Measurements from ENCODE around the gene FAIM2.

DNA sequence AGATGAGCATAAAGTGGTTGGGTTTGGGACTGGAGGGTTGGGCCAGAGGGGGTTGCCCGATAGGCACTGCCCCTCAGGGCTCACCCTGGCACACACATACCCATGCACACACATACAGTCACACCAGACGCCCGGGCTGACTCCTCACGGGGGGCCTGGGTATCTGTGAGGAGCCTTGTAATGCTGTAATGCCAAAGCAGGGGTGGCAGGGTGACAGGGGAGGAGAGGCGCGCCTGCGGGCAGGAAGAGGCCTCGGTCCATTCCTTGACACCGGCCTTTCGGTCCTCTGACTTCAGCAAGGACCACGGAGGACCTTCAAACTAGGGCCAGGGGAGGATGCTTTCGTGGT lies 375 bp downstream of the FAIM2 start:
- no peak for TF ChIP-seq CTCF (conservative IDR thresholded peaks at IDR 0.05 in 1 of 2, IDR thresholded peaks at IDR 0.05 in 1 of 2; ENCODE audit: extremely low read depth in 1 of 2, insufficient read depth in 1 of 2, low read depth in 1 of 2, low read length in 2 of 2)
- no peak for TF ChIP-seq EZH2 (IDR thresholded peaks at IDR 0.05; ENCODE audit: borderline replicate concordance, low read length)
